Measurements from ENCODE around the gene FOXN4. TPM values are rescaled to one million over a fixed set of nuclear protein-coding genes. Genes with fewer than 3 reads are reported as not detected.

The FOXN4 gene
- total RNA-seq, 1 donor from 2014 or later: not detected

GRCh38 chr12:109261087-109261486, 48.0 kb downstream of the FOXN4 start:
- no peak for FAIRE-seq
- DNase-seq (ENCODE audit: low read depth): no peak
- H3K27me3 ChIP-seq (ENCODE audit: control insufficient read depth, insufficient read depth, low read length): no peaks in the 10 kb centered on the region
- no peak overlapping the region for H3K4me3 ChIP-seq (ENCODE audit: low read depth, low read length)
- TF ChIP-seq CTCF (IDR thresholded peaks at IDR 0.05; ENCODE audit: insufficient read depth, low read length, severe bottlenecking): no peak
- no peaks in the 10 kb centered on the region for H3K36me3 ChIP-seq (ENCODE audit: control insufficient read depth, insufficient read depth, low read length)

- DNase-seq (ENCODE audit: low read depth): no peak
- FAIRE-seq: no peak
- Histone ChIP-seq H3K36me3 (ENCODE audit: control insufficient read depth, insufficient read depth, low read length) (no peaks in the 10 kb centered on the region), H3K27me3 (ENCODE audit: control insufficient read depth, insufficient read depth, low read length) (no peaks in the 10 kb centered on the region), H3K4me3 (ENCODE audit: low read depth, low read length) (no peak overlapping the region)
- no peak for TF ChIP-seq CTCF (IDR thresholded peaks at IDR 0.05; ENCODE audit: insufficient read depth, low read length, severe bottlenecking)
Measured at GRCh38 chr12:109259545-109259895, 49.6 kb downstream of the FOXN4 start.

- TF ChIP-seq CTCF (IDR thresholded peaks at IDR 0.05; ENCODE audit: insufficient read depth, low read length, severe bottlenecking): no peak
- no peak for FAIRE-seq
- no peaks in the 10 kb centered on the region for H3K36me3 ChIP-seq (ENCODE audit: control insufficient read depth, insufficient read depth, low read length)
- no peaks in the 10 kb centered on the region for H3K27me3 ChIP-seq (ENCODE audit: control insufficient read depth, insufficient read depth, low read length)
- DNase-seq (ENCODE audit: low read depth): no peak
- no peak overlapping the region for H3K4me3 ChIP-seq (ENCODE audit: low read depth, low read length)
Measured at GRCh38 chr12:109258607-109259544, 50.2 kb downstream of the FOXN4 start.

GRCh38 chr12:109258201-109258600, 50.9 kb downstream of the FOXN4 start:
- Histone ChIP-seq H3K27me3 (ENCODE audit: control insufficient read depth, insufficient read depth, low read length) (no peaks in the 10 kb centered on the region), H3K4me3 (ENCODE audit: low read depth, low read length) (no peak overlapping the region), H3K36me3 (ENCODE audit: control insufficient read depth, insufficient read depth, low read length) (no peaks in the 10 kb centered on the region)
- no peak for DNase-seq (ENCODE audit: low read depth)
- no peak for FAIRE-seq
- no peak for TF ChIP-seq CTCF (IDR thresholded peaks at IDR 0.05; ENCODE audit: insufficient read depth, low read length, severe bottlenecking)

- Histone ChIP-seq H3K36me3 (ENCODE audit: control insufficient read depth, insufficient read depth, low read length) (no peaks in the 10 kb centered on the region), H3K4me3 (ENCODE audit: low read depth, low read length) (no peak overlapping the region), H3K27me3 (ENCODE audit: control insufficient read depth, insufficient read depth, low read length) (no peaks in the 10 kb centered on the region)
- FAIRE-seq (no peak), DNase-seq (ENCODE audit: low read depth) (no peak)
- no peak for TF ChIP-seq CTCF (IDR thresholded peaks at IDR 0.05; ENCODE audit: insufficient read depth, low read length, severe bottlenecking)
Measured at GRCh38 chr12:109256011-109256410, 53.1 kb downstream of the FOXN4 start.

Data from bronchial epithelial cell (primary cell).